SW 1271 (cell line): ENCODE data around the gene CHAC1.

Experiments used
- DNase-seq, 2 experiments: peaks; one replicate each; lab custom pipeline; 2025; lab: John Stamatoyannopoulos, UW

CHAC1 gene

DNA sequence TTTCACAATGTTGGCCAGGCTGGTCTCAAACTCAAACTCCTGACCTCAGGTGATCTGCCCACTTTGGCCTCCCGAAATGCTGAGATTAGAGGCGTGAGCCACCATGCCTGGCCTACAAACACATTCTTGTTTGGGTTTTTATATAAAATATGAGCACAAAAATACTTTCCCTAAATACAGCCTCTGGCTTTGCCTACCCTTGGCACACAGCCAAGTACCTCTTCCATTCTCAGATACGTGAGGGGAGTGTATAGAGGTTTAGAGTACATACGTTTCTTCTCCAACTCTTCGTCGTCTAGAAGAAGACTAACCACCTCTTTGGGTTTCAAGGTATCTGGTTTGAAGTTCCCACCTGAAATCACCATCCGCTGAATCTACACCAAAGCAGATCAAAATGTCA is 33.5 kb downstream of the CHAC1 start:
- no peak for DNase-seq

- DNase-seq, result no peak
Measured at GRCh38 chr15:40988156-40988555, 34.9 kb downstream of the CHAC1 start.

GRCh38 chr15:40990080-40990479 is 36.8 kb downstream of the CHAC1 start:
- no peak for DNase-seq

- no peak for DNase-seq
Measured at GRCh38 chr15:40990789-40991188, 37.5 kb downstream of the CHAC1 start.

- DNase-seq, result no peak
Measured at GRCh38 chr15:40991355-40991754, 38.1 kb downstream of the CHAC1 start.

- DNase-seq, result no peak
Measured at GRCh38 chr15:40992241-40992741, 39.0 kb downstream of the CHAC1 start.

DNA sequence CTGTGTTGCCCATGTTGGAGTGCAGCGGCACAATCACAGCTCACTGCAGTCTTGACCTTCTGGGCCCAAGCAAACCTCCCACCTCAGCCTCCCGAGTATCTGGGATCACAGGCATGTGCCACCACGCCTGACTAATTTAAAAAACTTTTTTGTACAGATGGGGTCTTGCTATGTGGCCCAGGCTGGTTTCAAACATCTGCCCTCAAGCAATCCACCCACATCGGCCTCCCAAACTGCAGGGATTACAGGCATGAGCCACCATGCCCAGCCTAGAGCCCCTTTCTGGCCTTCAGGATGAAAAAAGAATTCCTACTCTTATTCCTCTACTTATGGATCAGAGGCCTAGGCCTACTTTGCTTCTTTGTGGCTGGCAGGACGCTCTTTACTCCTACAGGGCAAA is 39.6 kb downstream of the CHAC1 start:
- DNase-seq, result no peak

DNA sequence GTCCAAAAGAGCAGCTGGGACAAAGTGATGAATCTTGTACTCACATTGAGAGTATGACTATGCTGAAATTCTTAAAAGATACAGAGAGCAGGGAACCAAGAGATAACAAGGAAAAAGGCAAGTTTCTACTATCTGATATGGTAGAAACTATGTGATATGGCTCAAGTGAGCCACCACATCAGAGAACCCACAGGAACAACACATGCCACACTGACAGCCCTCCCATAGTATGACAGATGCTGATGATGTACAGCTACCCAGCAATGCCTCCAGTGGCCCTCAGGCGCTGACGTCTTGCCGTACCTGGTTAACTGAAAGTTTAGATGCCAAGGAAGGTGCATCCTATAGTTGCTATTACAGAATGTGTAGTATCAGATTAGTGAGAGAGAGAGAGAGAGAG is 42.4 kb downstream of the CHAC1 start:
- DNase-seq, result no peak

- DNase-seq, result peak in 1 of 2 experiments; percentile 40
Measured at GRCh38 chr15:40999190-40999589, 45.9 kb downstream of the CHAC1 start.

GRCh38 chr15:41001524-41002214 is 48.4 kb downstream of the CHAC1 start:
- no peak for DNase-seq

GRCh38 chr15:41004490-41004889 is 51.2 kb downstream of the CHAC1 start:
- DNase-seq, result no peak
